H1 (cell line): ENCODE measurements around the gene CFAP221. TPM values are rescaled to one million over a fixed set of nuclear protein-coding genes. Genes with fewer than 3 reads are reported as not detected.

Experiments used
- CTCF ChIA-PET: fragments of 300-600 bp; sonication (Branson Sonifier 250); formaldehyde crosslinking; loops from one replicate; lab custom pipeline; 2021; ENCODE audit not compliant: partially characterized antibody; lab: Charles Lee
- POLR2A ChIA-PET: fragments of 300-600 bp; sonication (Branson Sonifier 250); formaldehyde crosslinking; loops from one replicate; lab custom pipeline; 2021; ENCODE audit warnings: inconsistent platforms; ENCODE audit not compliant: partially characterized antibody; lab: Charles Lee
- DNase-seq, 2 experiments: peaks; one replicate each; pipeline versions ENCODE4 v3.0.0 to v3.0.0-alpha.2; 2010 to 2022; ENCODE audit warnings: low spot score in 2 of 2, low read depth in 1 of 2, mixed read lengths in 1 of 2
- FAIRE-seq: peaks from 2 replicates; lab custom pipeline; 2011; peaks lifted over from hg19 to GRCh38; lab: Jason Lieb, UNC
- H2AFZ ChIP-seq: 2 replicates; pipeline ENCODE4 v1.8.1; 2012; ENCODE audit warnings: low read length, inconsistent platforms
- H2AK5ac ChIP-seq: 2 replicates; pipeline ENCODE4 v1.6.1; 2013; ENCODE audit warnings: low read depth, low read length
- H2BK120ac ChIP-seq: replicated peaks from 2 replicates; pipeline ENCODE3; 2013; ENCODE audit warnings: low read depth, low read length, inconsistent platforms
- H2BK12ac ChIP-seq: 2 replicates; pipeline ENCODE4 v1.6.1; 2013; ENCODE audit warnings: low read depth, low read length
- H2BK15ac ChIP-seq: 2 replicates; pipeline ENCODE4 v1.6.1; 2013; ENCODE audit warnings: low read length
- H2BK20ac ChIP-seq: 2 replicates; pipeline ENCODE4 v1.6.1; 2013; ENCODE audit warnings: low read length
- H2BK5ac ChIP-seq: 2 replicates; pipeline ENCODE4 v1.6.1; 2013; ENCODE audit warnings: low read depth, low read length
- H3K14ac ChIP-seq: 2 replicates; pipeline ENCODE4 v1.6.1; 2013; ENCODE audit warnings: inconsistent platforms; ENCODE audit not compliant: insufficient read length
- H3K18ac ChIP-seq: 2 replicates; pipeline ENCODE4 v1.6.1; 2013; ENCODE audit warnings: low read length; ENCODE audit errors: extremely low read depth
- H3K23ac ChIP-seq: 2 replicates; pipeline ENCODE4 v1.6.1; 2013; ENCODE audit warnings: inconsistent platforms; ENCODE audit not compliant: insufficient read length
- H3K23me2 ChIP-seq: 2 replicates; pipeline ENCODE4 v1.6.1; 2013; ENCODE audit warnings: low read depth, low read length
- H3K27ac ChIP-seq: 2 replicates; pipeline ENCODE4 v1.6.1; 2011; ENCODE audit warnings: low read depth, low read length, inconsistent platforms
- H3K27me3 ChIP-seq, 4 experiments: replicated peaks in 1 of 4; 1 replicate in 1 of 4; 2 replicates in 3 of 4; pipeline versions ENCODE4 v1.6.1 to v1.8.1; 2011 to 2013; ENCODE audit warnings: low read length in 3 of 4, mild to moderate bottlenecking in 3 of 4, inconsistent platforms in 2 of 4, mixed read lengths in 2 of 4, moderate library complexity in 1 of 4; ENCODE audit not compliant: control insufficient read depth in 3 of 4, insufficient read depth in 3 of 4; ENCODE audit errors: extremely low read depth in 1 of 4
- H3K36me3 ChIP-seq, 4 experiments: 2 replicates each; pipeline versions ENCODE4 v1.6.1 to v1.8.1; 2011 to 2013; ENCODE audit warnings: mild to moderate bottlenecking in 4 of 4, low read length in 3 of 4, moderate library complexity in 2 of 4, control low read depth in 1 of 4, inconsistent platforms in 1 of 4; ENCODE audit not compliant: insufficient read depth in 4 of 4, control insufficient read depth in 2 of 4
- H3K4ac ChIP-seq: replicated peaks from 2 replicates; pipeline ENCODE3; 2013; ENCODE audit warnings: low read length, low read depth, mixed read lengths, inconsistent platforms; ENCODE audit not compliant: insufficient read length
- H3K4me1 ChIP-seq, 4 experiments: replicated peaks in 1 of 4; 1 replicate in 1 of 4; 2 replicates in 3 of 4; pipeline versions ENCODE4 v1.6.1 to v1.8.1; 2011 to 2013; ENCODE audit warnings: low read length in 3 of 4, inconsistent platforms in 2 of 4, mixed read lengths in 1 of 4; ENCODE audit not compliant: insufficient read depth in 4 of 4, control insufficient read depth in 3 of 4
- H3K4me2 ChIP-seq, 2 experiments: 2 replicates each; pipeline versions ENCODE4 v1.6.1 to v1.8.1; 2011 to 2013; ENCODE audit warnings: low read depth in 2 of 2, low read length in 2 of 2, control low read depth in 1 of 2, inconsistent platforms in 1 of 2, mild to moderate bottlenecking in 1 of 2; ENCODE audit not compliant: insufficient read depth in 1 of 2
- H3K4me3 ChIP-seq, 4 experiments: fragments of 200-600, 300-600 bp in 1 of 4; sonication (generic), shearing (Covaris generic), sonication (Bioruptor Twin) in 1 of 4; 2 replicates each; pipeline versions ENCODE4 v1.5.1 to v1.8.1; 2011 to 2016; ENCODE audit warnings: low read length in 4 of 4, low read depth in 3 of 4, control low read depth in 2 of 4, inconsistent platforms in 2 of 4, mild to moderate bottlenecking in 2 of 4, mixed read lengths in 1 of 4, moderate library complexity in 1 of 4; ENCODE audit not compliant: insufficient read depth in 2 of 4; ENCODE audit errors: extremely low read depth in 1 of 4
- H3K56ac ChIP-seq: replicated peaks from 2 replicates; pipeline ENCODE3; 2013; ENCODE audit warnings: low read depth, mild to moderate bottlenecking, mixed read lengths, low read length, inconsistent platforms; ENCODE audit not compliant: insufficient read length
- H3K79me1 ChIP-seq: 2 replicates; pipeline ENCODE4 v1.6.1; 2013; ENCODE audit warnings: low read depth, low read length, control low read depth
- H3K79me2 ChIP-seq, 2 experiments: 2 replicates each; pipeline versions ENCODE4 v1.6.1 to v1.8.1; 2012 to 2013; ENCODE audit warnings: low read length in 2 of 2, mild to moderate bottlenecking in 2 of 2, inconsistent platforms in 1 of 2; ENCODE audit not compliant: insufficient read depth in 2 of 2, control insufficient read depth in 1 of 2
- H3K9ac ChIP-seq, 4 experiments: replicated peaks in 1 of 4; 1 replicate in 1 of 4; 2 replicates in 3 of 4; pipeline versions ENCODE4 v1.6.1 to v1.8.1; 2011 to 2013; ENCODE audit warnings: low read depth in 3 of 4, low read length in 3 of 4, control low read depth in 2 of 4, mild to moderate bottlenecking in 2 of 4, moderate library complexity in 2 of 4, inconsistent platforms in 1 of 4; ENCODE audit errors: extremely low read depth in 1 of 4
- H3K9me3 ChIP-seq, 2 experiments: 2 replicates each; pipeline versions ENCODE4 v1.6.1 to v1.8.1; 2012 to 2013; ENCODE audit warnings: mild to moderate bottlenecking in 2 of 2, moderate library complexity in 2 of 2, control low read depth in 1 of 2, inconsistent platforms in 1 of 2, low read depth in 1 of 2, low read length in 1 of 2, mixed read lengths in 1 of 2; ENCODE audit not compliant: insufficient read depth in 2 of 2
- H4K20me1 ChIP-seq, 2 experiments: replicated peaks in 1 of 2; 2 replicates each; pipeline versions ENCODE3 to v1.8.1; 2011 to 2013; ENCODE audit warnings: inconsistent platforms in 2 of 2, low read length in 2 of 2, mild to moderate bottlenecking in 1 of 2; ENCODE audit not compliant: insufficient read depth in 2 of 2, control insufficient read depth in 1 of 2
- H4K5ac ChIP-seq: 2 replicates; pipeline ENCODE4 v1.6.1; 2013; ENCODE audit warnings: low read length, low read depth, mixed read lengths, inconsistent platforms; ENCODE audit not compliant: insufficient read length
- H4K8ac ChIP-seq: 2 replicates; pipeline ENCODE4 v1.8.0; 2013; ENCODE audit warnings: mild to moderate bottlenecking, moderate library complexity, low read length, inconsistent platforms; ENCODE audit not compliant: insufficient read depth; ENCODE audit errors: extremely low read depth
- H4K91ac ChIP-seq: replicated peaks from 2 replicates; pipeline ENCODE3; 2013; ENCODE audit warnings: low read length, mixed read lengths, inconsistent platforms; ENCODE audit not compliant: insufficient read length
- CBX8 ChIP-seq: fragments of 300-800, 300-1000 bp; sonication (generic); IDR thresholded peaks from 2 replicates; pipeline ENCODE4 v1.7.1; 2016; ENCODE audit warnings: low read depth, low read length, borderline replicate concordance
- RAD21 ChIP-seq, 2 experiments: IDR thresholded peaks in 1 of 2; conservative IDR thresholded peaks in 1 of 2; 2 replicates each; pipeline ENCODE4 v1.6.1; 2011; ENCODE audit warnings: low read depth in 2 of 2, low read length in 2 of 2, improper control_type of control experiment in 1 of 2, inconsistent platforms in 1 of 2, mild to moderate bottlenecking in 1 of 2, moderate library complexity in 1 of 2
- WGBS, 2 experiments: shearing (Covaris generic) in 1 of 2; methylation state at CpG; one replicate each; pipeline versions ENCODE4 v1.1.6 to v1.1.7; 2013 to 2015; ENCODE audit warnings: low lambda C conversion rate in 2 of 2, mixed read lengths in 2 of 2, inconsistent platforms in 1 of 2, low coverage in 1 of 2, missing lambda C conversion rate in 1 of 2; ENCODE audit not compliant: insufficient replicate concordance in 2 of 2, insufficient coverage in 1 of 2, insufficient read length in 1 of 2; ENCODE audit errors: extremely low coverage in 1 of 2, missing lambda C conversion rate in 1 of 2; 5-methylcytosine and 5-hydroxymethylcytosine counted together
- polyA plus RNA-seq, 7 experiments: library from polyadenylated mRNA; depleted of rRNA in 3 of 7; stranded (reverse) in 5 of 7; unstranded in 2 of 7; fragments of >200 nt in 5 of 7; fragments of 200-250 nt in 2 of 7; gene quantifications; 1 replicate in 5 of 7; 2 replicates in 1 of 7; 4 replicates in 1 of 7; pipeline versions ENCODE4 v1.2.1 to v1.2.3, GENCODE V29; 2011 to 2013; ENCODE audit warnings: missing spikeins in 2 of 7, mixed read lengths in 2 of 7
- total RNA-seq: library from RNA; stranded (reverse); fragmentation: NEBNext Ultra II Directional; extraction: Animal tissue kit (Norgen Biotek cat#: 25700); gene quantifications from 2 replicates; pipeline ENCODE4 v1.2.1, GENCODE V29; 2021

Gene CFAP221
- total and polyA plus RNA-seq, 2 of the 8 experiments (the other 6 are each of a cell fraction or from before 2014, with no cell fraction given), result 0.14 to 0.71 TPM

GRCh38 chr2:119495948-119496347, 48.3 kb upstream of the CFAP221 start:
- no peaks in the 10 kb centered on the region for H3K79me1 ChIP-seq
- H3K4me3 ChIP-seq, result no peak overlapping the region
- no peak overlapping the region for H4K91ac ChIP-seq
- H3K18ac ChIP-seq, result no peak overlapping the region
- H4K5ac ChIP-seq, result no peak overlapping the region
- no peak overlapping the region for H3K9ac ChIP-seq
- H3K27ac ChIP-seq, result no peak overlapping the region
- H2BK20ac ChIP-seq, result no peak overlapping the region
- H3K79me2 ChIP-seq, result no peaks in the 10 kb centered on the region
- no peaks in the 10 kb centered on the region for H4K20me1 ChIP-seq
- no peak overlapping the region for H3K4me2 ChIP-seq
- H3K23me2 ChIP-seq, result no peaks in the 10 kb centered on the region
- FAIRE-seq (no peak), DNase-seq (no peak)
- no peak overlapping the region for H2BK5ac ChIP-seq
- POLR2A ChIA-PET, result no interaction called here
- no peak overlapping the region for H2AFZ ChIP-seq
- H2AK5ac ChIP-seq, result no peak overlapping the region
- H3K4ac ChIP-seq, result no peak overlapping the region
- no peak overlapping the region for H3K14ac ChIP-seq
- H2BK12ac ChIP-seq, result no peak overlapping the region
- no peak overlapping the region for H3K23ac ChIP-seq
- H3K9me3 ChIP-seq, result peaks cover 0 to 2% of the 10 kb centered on the region in 2 experiments; a peak in 1 of 4 replicates
- H3K27me3 ChIP-seq, result no peaks in the 10 kb centered on the region
- no peaks in the 10 kb centered on the region for H3K36me3 ChIP-seq
- H3K56ac ChIP-seq, result no peak overlapping the region
- peaks cover 0 to 2% (median 0%) of the 10 kb centered on the region in 4 experiments; a peak in 2 of 7 replicates for H3K4me1 ChIP-seq
- 92% methylated on average over 2 of the region's 2 CpGs; no CpG with 5 or more reads in 1 of the 2 experiments for WGBS, 2 experiments
- H2BK15ac ChIP-seq, result no peak overlapping the region
- no peak overlapping the region for H2BK120ac ChIP-seq
- peak in 1 of 2 experiments; percentile 25; a peak in 2 of 4 replicates for TF ChIP-seq RAD21 (IDR thresholded peaks at IDR 0.05 in 1 of 2, conservative IDR thresholded peaks at IDR 0.05 in 1 of 2; ENCODE audit: low read depth in 2 of 2, low read length in 2 of 2)
- no peak for TF ChIP-seq CBX8
- CTCF ChIA-PET, result interaction anchor here (0.7 to 4.1 kb wide), 11 partner anchors 8 to 202 kb away, joined by 3 to 39 read pairs (median 6); no protein-coding TSS in a partner anchor
- H4K8ac ChIP-seq, result no peak overlapping the region
